ENCODE data around the gene ATP6V1B1. TPM values are rescaled to one million over a fixed set of nuclear protein-coding genes. Genes with fewer than 3 reads are reported as not detected.
"Not testable (repeated sequence)": the region's sequence is repeated elsewhere in the genome, so short reads cannot be mapped to it uniquely, and the experiment has no call there.

The ATP6V1B1 gene
- polyA plus RNA-seq, 3 donors = not detected

DNA sequence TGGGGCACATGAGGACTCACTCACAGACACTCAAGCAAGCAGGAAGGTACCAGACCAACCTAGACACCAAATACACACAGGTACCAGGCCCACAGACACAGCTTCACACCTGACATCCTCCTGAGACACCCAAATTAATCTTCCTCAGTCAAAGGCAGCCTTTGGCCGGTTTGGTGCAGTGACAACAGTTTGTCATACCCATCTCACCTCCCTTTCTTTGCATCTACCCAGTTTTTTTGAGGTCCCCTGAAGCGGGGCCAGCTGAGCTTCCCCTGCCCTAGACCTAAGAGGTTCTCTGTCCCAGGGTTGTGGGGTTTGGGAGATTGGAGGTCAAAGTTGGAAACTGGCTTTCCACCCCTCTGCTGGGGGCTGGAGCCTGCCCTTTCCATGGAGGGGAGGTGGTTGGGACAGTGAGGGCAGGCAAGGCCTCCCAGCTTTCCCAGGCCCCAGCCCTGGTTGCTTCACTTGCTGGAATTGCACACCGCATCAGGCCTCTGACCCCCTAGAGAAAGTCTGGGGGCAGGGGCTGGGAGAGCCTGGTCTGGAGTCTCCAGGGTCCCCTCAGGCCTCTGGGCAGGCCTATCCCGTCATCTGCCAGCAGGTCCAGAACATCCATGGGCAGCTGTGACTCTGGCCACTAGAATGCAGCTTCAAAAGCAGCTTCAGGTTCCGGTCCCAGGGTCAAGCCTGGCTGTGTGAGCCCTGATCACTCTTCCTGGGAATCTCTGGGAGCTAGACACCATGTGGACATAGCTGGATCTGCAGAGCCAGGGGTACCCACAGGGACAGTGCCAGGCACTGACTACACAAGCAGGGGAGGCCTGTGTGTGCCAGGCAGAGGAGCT is 71.5 kb downstream of the ATP6V1B1 start:
- no peak for DNase-seq
- no peak overlapping the region for H3K9ac ChIP-seq (ENCODE audit: insufficient read depth, low read length, poor library complexity, severe bottlenecking)
- no peak overlapping the region for H2AFZ ChIP-seq (ENCODE audit: insufficient read depth, low read depth, low read length, poor library complexity, severe bottlenecking)
- peaks cover 0 to 6% of the 10 kb centered on the region in 2 donors for H3K4me1 ChIP-seq (ENCODE audit: control insufficient read depth in 1 of 2, insufficient read depth in 2 of 2, low read length in 2 of 2)
- WGBS (ENCODE audit: insufficient coverage) = 89% methylated on average over 4 of the region's 5 CpGs
- no peak overlapping the region for H3K4me3 ChIP-seq (replicated peaks in 1 of 3; ENCODE audit: low read depth in 2 of 3, low read length in 3 of 3)
- TF ChIP-seq, protein P1, sequence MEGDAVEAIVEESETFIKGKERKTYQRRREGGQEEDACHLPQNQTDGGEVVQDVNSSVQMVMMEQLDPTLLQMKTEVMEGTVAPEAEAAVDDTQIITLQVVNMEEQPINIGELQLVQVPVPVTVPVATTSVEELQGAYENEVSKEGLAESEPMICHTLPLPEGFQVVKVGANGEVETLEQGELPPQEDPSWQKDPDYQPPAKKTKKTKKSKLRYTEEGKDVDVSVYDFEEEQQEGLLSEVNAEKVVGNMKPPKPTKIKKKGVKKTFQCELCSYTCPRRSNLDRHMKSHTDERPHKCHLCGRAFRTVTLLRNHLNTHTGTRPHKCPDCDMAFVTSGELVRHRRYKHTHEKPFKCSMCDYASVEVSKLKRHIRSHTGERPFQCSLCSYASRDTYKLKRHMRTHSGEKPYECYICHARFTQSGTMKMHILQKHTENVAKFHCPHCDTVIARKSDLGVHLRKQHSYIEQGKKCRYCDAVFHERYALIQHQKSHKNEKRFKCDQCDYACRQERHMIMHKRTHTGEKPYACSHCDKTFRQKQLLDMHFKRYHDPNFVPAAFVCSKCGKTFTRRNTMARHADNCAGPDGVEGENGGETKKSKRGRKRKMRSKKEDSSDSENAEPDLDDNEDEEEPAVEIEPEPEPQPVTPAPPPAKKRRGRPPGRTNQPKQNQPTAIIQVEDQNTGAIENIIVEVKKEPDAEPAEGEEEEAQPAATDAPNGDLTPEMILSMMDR (IDR thresholded peaks at IDR 0.05) = no peak
- intact Hi-C loops (cut with micrococcal nuclease) = no loop called here
- H3K27me3 ChIP-seq (ENCODE audit: control insufficient read depth in 2 of 2, insufficient read depth in 2 of 2, low read length in 2 of 2) = no peaks in the 10 kb centered on the region
- no peak overlapping the region for H3K27ac ChIP-seq (ENCODE audit: low read depth in 1 of 2, low read length in 2 of 2)
- Mint-ChIP-seq H3K27me3 (ENCODE audit: low read depth in 3 of 3) (peaks cover 2 to 7% (median 5%) of the 10 kb centered on the region in 3 donors), H3K4me1 (peaks cover 9% of the 10 kb centered on the region), H3K27ac (no peak overlapping the region), H3K9me3 (peaks cover 0 to 5% (median 0%) of the 10 kb centered on the region in 7 donors), H3K36me3 (no peaks in the 10 kb centered on the region), H3K4me3 (no peak overlapping the region)
- no peaks in the 10 kb centered on the region for H3K36me3 ChIP-seq (replicated peaks in 1 of 2; ENCODE audit: control insufficient read depth in 1 of 2, insufficient read depth in 2 of 2, low read length in 2 of 2)
- H3K4me2 ChIP-seq (replicated peaks; ENCODE audit: extremely low read depth, low read length, poor library complexity, severe bottlenecking) = no peak overlapping the region
- no peaks in the 10 kb centered on the region for H4K20me1 ChIP-seq (ENCODE audit: insufficient read depth, low read length)
- no peaks in the 10 kb centered on the region for H3K79me2 ChIP-seq (ENCODE audit: insufficient read depth, low read length)
- no peaks in the 10 kb centered on the region for H3K9me3 ChIP-seq (replicated peaks in 1 of 2; ENCODE audit: control insufficient read depth in 1 of 2, insufficient read depth in 1 of 2, low read length in 2 of 2)

DNA sequence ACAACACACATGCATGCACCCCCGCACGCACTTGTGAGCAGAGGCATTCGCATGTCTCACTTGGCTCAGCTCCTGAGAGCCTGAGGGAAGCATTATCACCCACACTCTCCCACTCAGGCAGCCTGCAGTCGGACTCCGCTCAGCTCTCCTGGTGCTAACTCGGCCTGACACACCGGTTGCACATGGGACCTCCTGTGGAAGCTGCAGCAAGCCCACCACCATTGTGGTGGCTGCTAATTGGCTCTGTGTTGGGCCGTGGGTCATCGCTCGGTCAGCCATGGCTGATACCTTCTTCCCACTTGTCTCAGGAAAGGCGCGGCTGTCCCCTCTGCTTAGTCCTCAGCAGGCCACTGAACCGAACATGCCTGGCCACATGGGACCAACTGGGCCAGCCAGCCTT is 72.6 kb downstream of the ATP6V1B1 start:
- Mint-ChIP-seq H3K27ac (no peak overlapping the region), H3K4me3 (no peak overlapping the region), H3K9me3 (peaks cover 0 to 5% (median 0%) of the 10 kb centered on the region in 7 donors), H3K27me3 (ENCODE audit: low read depth in 3 of 3) (peaks cover 2 to 7% (median 5%) of the 10 kb centered on the region in 3 donors), H3K36me3 (no peaks in the 10 kb centered on the region), H3K4me1 (peaks cover 9% of the 10 kb centered on the region)
- H2AFZ ChIP-seq (ENCODE audit: insufficient read depth, low read depth, low read length, poor library complexity, severe bottlenecking) = no peak overlapping the region
- intact Hi-C loops (cut with micrococcal nuclease) = no loop called here
- no peak overlapping the region for H3K4me2 ChIP-seq (replicated peaks; ENCODE audit: extremely low read depth, low read length, poor library complexity, severe bottlenecking)
- no peaks in the 10 kb centered on the region for H3K36me3 ChIP-seq (replicated peaks in 1 of 2; ENCODE audit: control insufficient read depth in 1 of 2, insufficient read depth in 2 of 2, low read length in 2 of 2)
- H4K20me1 ChIP-seq (ENCODE audit: insufficient read depth, low read length) = no peaks in the 10 kb centered on the region
- H3K4me3 ChIP-seq (replicated peaks in 1 of 3; ENCODE audit: low read depth in 2 of 3, low read length in 3 of 3) = no peak overlapping the region
- 98% methylated on average over 13 of the region's 13 CpGs for WGBS (ENCODE audit: insufficient coverage)
- H3K9ac ChIP-seq (ENCODE audit: insufficient read depth, low read length, poor library complexity, severe bottlenecking) = no peak overlapping the region
- no peak overlapping the region for H3K27ac ChIP-seq (ENCODE audit: low read depth in 1 of 2, low read length in 2 of 2)
- H3K27me3 ChIP-seq (ENCODE audit: control insufficient read depth in 2 of 2, insufficient read depth in 2 of 2, low read length in 2 of 2) = no peaks in the 10 kb centered on the region
- no peaks in the 10 kb centered on the region for H3K79me2 ChIP-seq (ENCODE audit: insufficient read depth, low read length)
- TF ChIP-seq, protein P1 (IDR thresholded peaks at IDR 0.05) = no peak
- no peak for DNase-seq
- H3K9me3 ChIP-seq (replicated peaks in 1 of 2; ENCODE audit: control insufficient read depth in 1 of 2, insufficient read depth in 1 of 2, low read length in 2 of 2) = no peaks in the 10 kb centered on the region
- peaks cover 0 to 6% of the 10 kb centered on the region in 2 donors for H3K4me1 ChIP-seq (ENCODE audit: control insufficient read depth in 1 of 2, insufficient read depth in 2 of 2, low read length in 2 of 2)

DNA sequence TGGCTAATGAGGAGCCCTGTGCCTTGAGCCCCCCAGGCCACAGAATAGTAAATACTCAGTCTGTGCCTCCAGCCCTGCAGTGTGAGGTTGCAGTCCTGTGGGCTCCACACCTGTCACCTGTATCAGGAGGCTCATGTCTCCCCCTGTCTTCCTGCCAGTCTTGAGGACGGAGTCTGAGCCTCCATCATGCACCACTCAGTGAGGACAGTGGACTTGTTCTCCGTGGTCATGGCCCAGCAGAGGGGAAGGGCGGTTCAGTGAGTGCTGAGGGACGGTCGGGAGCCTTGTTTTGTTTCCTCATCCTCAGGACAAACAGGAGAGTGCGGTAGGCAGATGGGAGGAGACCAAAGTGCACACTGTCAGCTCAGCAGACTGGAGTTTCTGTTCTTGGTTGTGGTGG is 76.1 kb downstream of the ATP6V1B1 start:
- 11% methylated on average over 3 of the region's 6 CpGs for WGBS (ENCODE audit: insufficient coverage)

More for the DNA sequence above, 76.1 kb downstream of the ATP6V1B1 start:
- intact Hi-C loops (cut with micrococcal nuclease); DNase-seq; H3K27ac ChIP-seq (ENCODE audit: low read depth in 1 of 2, low read length in 2 of 2); H3K9me3 Mint-ChIP-seq; H3K4me2 ChIP-seq (replicated peaks; ENCODE audit: extremely low read depth, low read length, poor library complexity, severe bottlenecking); H3K4me1 Mint-ChIP-seq; H3K9ac ChIP-seq (ENCODE audit: insufficient read depth, low read length, poor library complexity, severe bottlenecking); H2AFZ ChIP-seq (ENCODE audit: insufficient read depth, low read depth, low read length, poor library complexity, severe bottlenecking); H3K79me2 ChIP-seq (ENCODE audit: insufficient read depth, low read length); H3K4me3 ChIP-seq (replicated peaks in 1 of 3; ENCODE audit: low read depth in 2 of 3, low read length in 3 of 3); H3K27me3 Mint-ChIP-seq (ENCODE audit: low read depth in 3 of 3); H3K36me3 Mint-ChIP-seq; H4K20me1 ChIP-seq (ENCODE audit: insufficient read depth, low read length); H3K4me1 ChIP-seq (ENCODE audit: control insufficient read depth in 1 of 2, insufficient read depth in 2 of 2, low read length in 2 of 2); H3K36me3 ChIP-seq (replicated peaks in 1 of 2; ENCODE audit: control insufficient read depth in 1 of 2, insufficient read depth in 2 of 2, low read length in 2 of 2); H3K27me3 ChIP-seq (ENCODE audit: control insufficient read depth in 2 of 2, insufficient read depth in 2 of 2, low read length in 2 of 2): not testable (repeated sequence)
- Mint-ChIP-seq H3K4me3 (peak overlapping the region in 1 of 2 donors; percentile 1), H3K27ac (peak overlapping the region in 1 of 7 donors; percentile 23)
- H3K9me3 ChIP-seq (replicated peaks in 1 of 2; ENCODE audit: control insufficient read depth in 1 of 2, insufficient read depth in 1 of 2, low read length in 2 of 2) = peaks cover 0 to 19% of the 10 kb centered on the region in 2 donors
